Heart left ventricle (tissue), 16 donors: Measurements from ENCODE around the gene RHOB. TPM values are rescaled to one million over a fixed set of nuclear protein-coding genes. Genes with fewer than 3 reads are reported as not detected.

Experiments used
- ATAC-seq, 4 donors: fragments of 200-7000 bp; cut with Tn5 transposase; one replicate each; pipeline ENCODE4 v1.9.1; 2020 to 2022; ENCODE audit warnings: moderate library complexity in 4 of 4, mild to moderate bottlenecking in 3 of 4, moderate number of reproducible peaks in 1 of 4
- DNase-seq, 5 donors: peaks; one replicate each; pipeline ENCODE4 v3.0.0-alpha.2; 2020
- H3K27ac ChIP-seq, 12 donors: fragments of 200-600 bp; sonication (generic) in 4 of 12; one replicate each; pipeline versions ENCODE4 v1.5.0 to v1.8.0; 2016 to 2022; ENCODE audit warnings: mild to moderate bottlenecking in 2 of 12
- H3K27me3 ChIP-seq, 9 donors: fragments of 200-600 bp; sonication (generic) in 2 of 9; one replicate each; pipeline versions ENCODE4 v1.5.1 to v1.8.0; 2016 to 2022; ENCODE audit warnings: mild to moderate bottlenecking in 3 of 9
- H3K36me3 ChIP-seq, 9 donors: fragments of 200-600 bp; sonication (generic) in 2 of 9; one replicate each; pipeline versions ENCODE4 v1.5.0 to v1.8.0; 2018 to 2022; ENCODE audit warnings: mild to moderate bottlenecking in 2 of 9
- H3K4me1 ChIP-seq, 12 donors: fragments of 200-600 bp; sonication (generic) in 4 of 12; one replicate each; pipeline versions ENCODE4 v1.5.0 to v1.8.0; 2016 to 2022; ENCODE audit warnings: mild to moderate bottlenecking in 3 of 12
- H3K4me3 ChIP-seq, 12 donors: fragments of 200-600 bp; sonication (generic) in 4 of 12; one replicate each; pipeline versions ENCODE4 v1.5.0 to v1.8.0; 2017 to 2022; ENCODE audit warnings: mild to moderate bottlenecking in 9 of 12, moderate library complexity in 4 of 12
- H3K9me3 ChIP-seq, 12 donors: fragments of 200-600 bp; sonication (generic) in 4 of 12; one replicate each; pipeline versions ENCODE4 v1.5.0 to v1.8.0; 2016 to 2022; ENCODE audit warnings: mild to moderate bottlenecking in 1 of 12
- POLR2A ChIP-seq, 2 donors: fragments of 450-650 bp; IDR thresholded peaks; one replicate each; pipeline ENCODE4 v1.6.1; 2017; ENCODE audit warnings: antibody characterized with exemption in 2 of 2, mild to moderate bottlenecking in 2 of 2, moderate library complexity in 2 of 2
- WGBS, 4 donors: extraction: QIAGEN DNeasy Blood & Tissue Kit in 2 of 4; methylation state at CpG; one replicate each; pipeline versions ENCODE4 v1.1.5 to v1.1.7; 2013 to 2018; 5-methylcytosine and 5-hydroxymethylcytosine counted together
- intact Hi-C, 10 donors: fragments of 100-400 bp; cut with DNase I; formaldehyde crosslinking; loops; one replicate each; pipeline versions ENCODE4 v1.11.1 to v1.14.2; 2022
- polyA plus RNA-seq, 2 donors: library from polyadenylated mRNA; stranded (reverse); fragments of 200-250 nt; gene quantifications; one replicate each; pipeline ENCODE4 v1.2.3, GENCODE V29; 2013
- total RNA-seq, 9 donors: library from RNA; depleted of rRNA in 2 of 9; stranded (reverse); fragments of >200 nt in 2 of 9; fragmentation: NEBNext Ultra II Directional in 3 of 9; extraction: Animal tissue kit (Norgen Biotek cat#: 25700) in 3 of 9; gene quantifications; one replicate each; pipeline versions ENCODE4 v1.1.0 to v1.2.4, GENCODE V29; 2016 to 2023
- TF ChIP-seq, protein P1 (sequence below), 12 donors: fragments of 200-600 bp; sonication (generic) in 4 of 12; IDR thresholded peaks; one replicate each; pipeline versions ENCODE4 v1.5.0 to v1.8.0; 2018 to 2022; ENCODE audit warnings: antibody characterized with exemption in 12 of 12, mild to moderate bottlenecking in 5 of 12
- donor health status: ischemic (EF 13 %, LVEDD 7.1; RV severe dilation, severe dysfunction).
- donor health status: healthy with polysubstance abuse.
- donor health status: DM: no; HTN: yes; CAD: no.
- donor health status: DM: no; HTN: no; CAD: no.
- donor health status: ischemic (EF 25% LVEDD 6.9; RV normal size, moderate dysfunction).
- donor health status: ischemic (EF 25% LVEDD 5.7; RV mildly dilated, moderate dysfunction).
- donor health status: healthy.
- donor health status: DM: yes; HTN: yes; CAD: no.
- donor health status: ischemic (EF 35%, LVEDD 5.7; RV mildly dilated, moderate dysfunction).
- donor health status: nonischemic (EF 11% LVEDD 7.7; RV severe dilation, severe dysfunction).
- donor health status: DM: yes; HTN: yes; CAD: no.
- donor health status: PGD.
- donor health status: ischemic (EF 29% LVEDD 5.4; RV normal size, mild dysfunction).
- donor health status: nonischemic (EF 23%, LVEDD 6.1; RV moderate dilation, normal function).

RHOB gene
- total and polyA plus RNA-seq, 11 donors = 105 to 429 (median 169) TPM

DNA sequence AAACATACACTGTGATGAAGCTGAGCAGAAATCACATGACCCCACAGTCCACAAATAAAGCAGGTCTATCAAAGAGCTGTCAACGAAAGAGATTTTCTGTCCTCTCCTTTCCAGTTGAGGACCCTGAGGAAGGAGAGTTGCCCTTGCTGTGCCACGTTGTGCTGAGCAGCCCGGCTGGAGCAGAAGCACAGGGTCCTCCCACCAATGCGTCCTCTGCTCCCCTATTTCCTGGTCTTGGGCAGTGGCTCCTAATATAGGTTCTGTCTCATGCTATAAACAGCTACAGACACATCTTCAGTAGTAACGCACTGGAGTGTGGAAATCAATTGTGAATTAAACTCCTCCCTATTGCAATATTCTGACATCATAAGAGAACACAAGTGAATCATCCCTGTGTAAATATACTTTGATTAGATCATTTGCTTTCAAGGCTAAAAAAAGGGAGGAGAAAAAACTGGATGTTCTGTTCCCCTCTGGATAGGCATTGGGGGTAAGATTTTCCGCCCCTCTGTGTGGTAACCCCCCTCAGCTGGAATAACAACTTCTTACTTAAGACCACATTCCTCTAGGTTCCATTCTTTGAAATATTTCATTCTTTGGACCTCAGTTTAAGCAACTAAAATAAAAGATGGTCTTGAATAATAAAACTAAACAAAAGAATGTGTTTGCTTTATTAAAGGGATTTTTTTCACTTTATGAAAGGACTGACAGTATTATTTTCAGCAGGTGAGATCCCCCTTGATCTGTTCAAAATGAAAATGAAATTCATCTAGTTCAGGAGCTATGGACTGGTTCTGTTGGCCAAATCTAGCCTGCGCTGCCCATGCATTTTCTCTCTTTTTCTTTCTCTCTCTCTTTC is 8.3 kb upstream of the RHOB start:
- ATAC-seq = peak; percentile 49 to 86 (median 81)
- 45 to 49% (median 47%) methylated on average over 7 of the region's 7 CpGs for WGBS, 4 donors
- intact Hi-C loops = loop anchor here in 1 of 10 donors (10.0 kb wide), 1 partner anchor 54 kb away; no protein-coding TSS in a partner anchor

DNA sequence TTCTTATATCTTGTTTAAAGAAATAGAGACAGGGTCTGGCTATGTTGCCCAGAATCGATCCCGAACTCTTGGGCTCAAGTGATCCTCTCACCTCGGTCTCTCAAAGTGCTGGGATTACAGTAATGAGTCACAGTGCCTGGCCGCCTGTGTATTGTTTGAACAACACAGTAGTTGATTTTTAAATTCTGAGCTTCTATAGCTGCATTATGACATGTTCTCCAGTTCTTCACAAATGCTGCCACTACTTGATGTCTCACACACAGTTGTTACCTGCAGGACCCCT is 7.7 kb upstream of the RHOB start:
- peaks cover 0 to 39% (median 13%) of the 10 kb centered on the region in 12 donors for H3K4me1 ChIP-seq
- no peaks in the 10 kb centered on the region for H3K9me3 ChIP-seq
- intact Hi-C loops = loop anchor here in 1 of 10 donors (10.0 kb wide), 1 partner anchor 54 kb away; no protein-coding TSS in a partner anchor
- 87 to 95% (median 92%) methylated on average over 4 of the region's 4 CpGs for WGBS, 4 donors
- H3K27me3 ChIP-seq = no peaks in the 10 kb centered on the region
- no peaks in the 10 kb centered on the region for H3K36me3 ChIP-seq
- TF ChIP-seq, protein P1, sequence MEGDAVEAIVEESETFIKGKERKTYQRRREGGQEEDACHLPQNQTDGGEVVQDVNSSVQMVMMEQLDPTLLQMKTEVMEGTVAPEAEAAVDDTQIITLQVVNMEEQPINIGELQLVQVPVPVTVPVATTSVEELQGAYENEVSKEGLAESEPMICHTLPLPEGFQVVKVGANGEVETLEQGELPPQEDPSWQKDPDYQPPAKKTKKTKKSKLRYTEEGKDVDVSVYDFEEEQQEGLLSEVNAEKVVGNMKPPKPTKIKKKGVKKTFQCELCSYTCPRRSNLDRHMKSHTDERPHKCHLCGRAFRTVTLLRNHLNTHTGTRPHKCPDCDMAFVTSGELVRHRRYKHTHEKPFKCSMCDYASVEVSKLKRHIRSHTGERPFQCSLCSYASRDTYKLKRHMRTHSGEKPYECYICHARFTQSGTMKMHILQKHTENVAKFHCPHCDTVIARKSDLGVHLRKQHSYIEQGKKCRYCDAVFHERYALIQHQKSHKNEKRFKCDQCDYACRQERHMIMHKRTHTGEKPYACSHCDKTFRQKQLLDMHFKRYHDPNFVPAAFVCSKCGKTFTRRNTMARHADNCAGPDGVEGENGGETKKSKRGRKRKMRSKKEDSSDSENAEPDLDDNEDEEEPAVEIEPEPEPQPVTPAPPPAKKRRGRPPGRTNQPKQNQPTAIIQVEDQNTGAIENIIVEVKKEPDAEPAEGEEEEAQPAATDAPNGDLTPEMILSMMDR (IDR thresholded peaks at IDR 0.05) = no peak
- no peak for TF ChIP-seq POLR2A (IDR thresholded peaks at IDR 0.05)
- H3K27ac ChIP-seq = peak overlapping the region in 10 of 12 donors; percentile 27 to 92 (median 54)
- peak overlapping the region in 1 of 12 donors; percentile 3 for H3K4me3 ChIP-seq
- no peak for ATAC-seq
- peak in 1 of 5 donors; percentile 14 for DNase-seq

More for the DNA sequence above, 8.3 kb upstream of the RHOB start:
- H3K27me3 ChIP-seq = no peaks in the 10 kb centered on the region
- H3K4me3 ChIP-seq = peak overlapping the region in 1 of 12 donors; percentile 3
- H3K9me3 ChIP-seq = no peaks in the 10 kb centered on the region
- no peaks in the 10 kb centered on the region for H3K36me3 ChIP-seq
- peaks cover 0 to 33% (median 8%) of the 10 kb centered on the region in 12 donors for H3K4me1 ChIP-seq
- DNase-seq = peak in 1 of 5 donors; percentile 50
- H3K27ac ChIP-seq = peak overlapping the region in 10 of 12 donors; percentile 27 to 92 (median 54)
- TF ChIP-seq, protein P1 (IDR thresholded peaks at IDR 0.05) = no peak
- TF ChIP-seq POLR2A (IDR thresholded peaks at IDR 0.05) = peak in 1 of 2 donors; percentile 60

DNA sequence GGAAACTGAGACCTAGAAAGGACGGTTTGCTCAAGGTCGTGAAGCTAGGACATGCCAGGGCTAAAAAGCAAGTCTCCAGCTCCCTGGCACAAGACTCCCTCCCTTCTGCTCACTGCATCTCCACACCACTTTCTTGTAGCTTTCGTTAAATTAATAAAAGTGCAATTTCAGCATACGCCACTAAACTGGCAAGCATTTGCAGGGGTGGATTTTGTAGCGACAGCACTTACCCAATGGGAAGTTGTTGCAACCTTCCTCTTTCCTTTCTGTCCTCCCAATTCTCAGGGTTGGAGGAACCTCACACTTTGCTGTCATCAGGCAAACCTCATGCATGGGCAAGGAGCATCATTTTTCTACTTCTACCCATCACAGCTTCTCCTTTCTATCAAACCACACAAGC is 7.4 kb upstream of the RHOB start:
- TF ChIP-seq, protein P1 (IDR thresholded peaks at IDR 0.05) = no peak
- ATAC-seq (peak in 3 of 4 donors; percentile 5 to 55 (median 52)), DNase-seq (peak in 1 of 5 donors; percentile 31)
- 82 to 85% (median 83%) methylated on average over 5 of the region's 5 CpGs for WGBS, 4 donors
- H3K36me3 ChIP-seq = no peaks in the 10 kb centered on the region
- no peaks in the 10 kb centered on the region for H3K27me3 ChIP-seq
- H3K9me3 ChIP-seq = no peaks in the 10 kb centered on the region
- peak overlapping the region in 10 of 12 donors; percentile 27 to 92 (median 54) for H3K27ac ChIP-seq
- H3K4me3 ChIP-seq = peak overlapping the region in 1 of 12 donors; percentile 3
- peaks cover 0 to 41% (median 13%) of the 10 kb centered on the region in 12 donors for H3K4me1 ChIP-seq
- intact Hi-C loops = loop anchor here in 1 of 10 donors (10.0 kb wide), 1 partner anchor 55 kb away; no protein-coding TSS in a partner anchor

DNA sequence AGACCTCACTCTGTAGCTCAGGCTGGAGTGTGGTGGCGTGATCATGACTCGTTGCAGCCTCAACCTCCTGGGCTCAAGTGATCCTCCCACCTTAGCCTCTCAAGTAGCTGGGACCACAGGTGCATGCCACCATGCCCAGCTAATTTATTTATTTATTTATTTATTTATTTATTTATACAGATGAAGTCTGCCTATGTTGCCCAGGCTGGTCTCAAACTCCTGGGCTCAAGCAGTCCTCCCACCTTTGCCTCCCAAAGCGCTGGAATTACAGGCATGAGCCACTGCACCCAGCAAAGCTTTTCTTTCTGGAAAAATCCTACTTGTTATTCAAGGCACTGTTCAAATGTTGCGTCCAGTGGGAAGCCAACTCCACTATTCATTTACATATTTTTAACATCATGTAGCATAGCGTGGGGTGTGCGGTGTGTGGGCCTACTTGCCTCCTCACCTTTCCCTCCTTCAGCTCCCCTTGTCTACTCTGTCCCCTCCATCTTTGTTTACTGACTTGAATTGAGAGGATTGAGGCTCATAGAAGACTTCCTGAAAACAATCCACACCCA is 6.8 kb upstream of the RHOB start:
- WGBS, 4 donors = 92 to 97% (median 96%) methylated on average over 6 of the region's 6 CpGs
- Histone ChIP-seq H3K4me1 (peaks cover 0 to 47% (median 17%) of the 10 kb centered on the region in 12 donors), H3K27me3 (no peaks in the 10 kb centered on the region), H3K27ac (peak overlapping the region in 5 of 12 donors; percentile 4 to 84 (median 15)), H3K4me3 (no peak overlapping the region), H3K36me3 (no peaks in the 10 kb centered on the region), H3K9me3 (no peaks in the 10 kb centered on the region)
- DNase-seq = peak in 1 of 5 donors; percentile 16
- intact Hi-C loops = loop anchor here in 4 of 10 donors (2.0 to 10.0 kb wide), 4 partner anchors 27 to 203 kb away; no protein-coding TSS in a partner anchor
- TF ChIP-seq, protein P1 (IDR thresholded peaks at IDR 0.05) = no peak
- no peak for TF ChIP-seq POLR2A (IDR thresholded peaks at IDR 0.05)
- no peak for ATAC-seq
